SK-N-SH (cell line): Measurements from ENCODE around the gene DGCR6L.

ENCODE experiments used
- CTCF ChIP-seq: fragments of 200-600 bp; sonication (generic); IDR thresholded peaks from 2 replicates; pipeline ENCODE4 v1.6.1; 2017; ENCODE audit warnings: antibody characterized with exemption, mild to moderate bottlenecking, moderate library complexity
- EP300 ChIP-seq, 2 experiments: IDR thresholded peaks; 2 replicates each; pipeline versions ENCODE4 v1.4.0 to v1.6.1; 2012; ENCODE audit warnings: borderline replicate concordance in 1 of 2, low read depth in 1 of 2, low read length in 1 of 2
- EZH2phosphoT487 ChIP-seq: fragments of 200-600 bp; sonication (generic); IDR thresholded peaks from 2 replicates; pipeline ENCODE4 v1.6.1; 2017; ENCODE audit warnings: low read depth, mixed run types, mild to moderate bottlenecking, antibody characterized with exemption, moderate library complexity, borderline replicate concordance
- FOXM1 ChIP-seq: IDR thresholded peaks from 2 replicates; pipeline ENCODE4 v1.4.0; 2012; ENCODE audit warnings: low read depth, mild to moderate bottlenecking
- GATA2 ChIP-seq: sonication (generic); formaldehyde crosslinking; IDR thresholded peaks from 2 replicates; pipeline ENCODE4 v1.5.0; 2020; ENCODE audit warnings: mild to moderate bottlenecking, missing genetic modification reagents
- IRF3 ChIP-seq: fragments of 150-350 bp; IDR thresholded peaks from 2 replicates; pipeline ENCODE4 v1.6.1; 2016; ENCODE audit warnings: mild to moderate bottlenecking, low read depth, low read length
- MAX ChIP-seq: IDR thresholded peaks from 2 replicates; pipeline ENCODE4 v1.4.0; 2012; ENCODE audit warnings: low read depth
- REST ChIP-seq: IDR thresholded peaks from 2 replicates; pipeline ENCODE4 v1.6.1; 2012; ENCODE audit warnings: mild to moderate bottlenecking, low read depth, low read length, moderate library complexity
- SIN3A ChIP-seq: IDR thresholded peaks from 2 replicates; pipeline ENCODE4 v1.6.1; 2012; ENCODE audit warnings: low read depth, mild to moderate bottlenecking, low read length, moderate library complexity, borderline replicate concordance
- SMC3 ChIP-seq: IDR thresholded peaks from 2 replicates; pipeline ENCODE4 v1.6.1; 2012; ENCODE audit warnings: low read depth, low read length, improper control_type of control experiment
- ZBTB33 ChIP-seq: IDR thresholded peaks from 2 replicates; pipeline ENCODE4 v1.4.0; 2012; ENCODE audit warnings: low read depth, borderline replicate concordance

- TF ChIP-seq CTCF: no peak
- no peak for TF ChIP-seq MAX
- TF ChIP-seq IRF3: no peak
- TF ChIP-seq FOXM1: no peak
- no peak for TF ChIP-seq EZH2phosphoT487
- TF ChIP-seq ZBTB33: no peak
- no peak for TF ChIP-seq GATA2 (CRISPR knock-in tag)
- no peak for TF ChIP-seq REST
- TF ChIP-seq SIN3A: no peak
- TF ChIP-seq EP300 (IDR thresholded peaks at IDR 0.05; ENCODE audit: borderline replicate concordance in 1 of 2, low read depth in 1 of 2, low read length in 1 of 2): no peak
- no peak for TF ChIP-seq SMC3
These were observed 47.2 kb downstream of the DGCR6L start for GRCh38 chr22:20272700-20273099.
